ENCODE data around the gene SUMO3.

SUMO3 gene

GRCh38 chr21:44844256-44844655, 26.4 kb upstream of the SUMO3 start:
- H3K79me2 ChIP-seq (ENCODE audit: low read length) = no peaks in the 10 kb centered on the region
- H3K4me2 ChIP-seq (ENCODE audit: low read depth, low read length) = no peak overlapping the region
- no peak overlapping the region for H3K9ac ChIP-seq (ENCODE audit: low read length)
- H3F3A ChIP-seq (ENCODE audit: insufficient read depth, low read length) = no peaks in the 10 kb centered on the region
- H3K9me3 ChIP-seq (replicated peaks; ENCODE audit: insufficient read depth, low read length) = no peaks in the 10 kb centered on the region
- no peaks in the 10 kb centered on the region for H3K36me3 ChIP-seq (replicated peaks; ENCODE audit: insufficient read depth, low read length)
- H3K27me3 ChIP-seq (replicated peaks; ENCODE audit: insufficient read depth, low read length) = peaks cover 76% of the 10 kb centered on the region
- H4K20me1 ChIP-seq (ENCODE audit: insufficient read depth, low read length) = no peaks in the 10 kb centered on the region
- no peak overlapping the region for H2AFZ ChIP-seq (ENCODE audit: low read length)
- no peak overlapping the region for H3K27ac ChIP-seq (ENCODE audit: low read length)
- no peaks in the 10 kb centered on the region for H3K9me2 ChIP-seq (replicated peaks; ENCODE audit: insufficient read depth, low read length)
- no peaks in the 10 kb centered on the region for H3K4me1 ChIP-seq (ENCODE audit: low read length)
- TF ChIP-seq CTCF (IDR thresholded peaks at IDR 0.05; ENCODE audit: low read length) (no peak), EZH2 (optimal IDR thresholded peaks at IDR 0.05; ENCODE audit: low read depth, low read length) (no peak), EZH2phosphoT487 (IDR thresholded peaks at IDR 0.05; ENCODE audit: low read length) (no peak)
- DNase-seq = no peak
- no peak overlapping the region for H3K4me3 ChIP-seq (ENCODE audit: low read length)

- H3K9ac ChIP-seq (ENCODE audit: low read length) = no peak overlapping the region
- H3K4me1 ChIP-seq (ENCODE audit: low read length) = no peaks in the 10 kb centered on the region
- no peak for DNase-seq
- no peaks in the 10 kb centered on the region for H3K9me3 ChIP-seq (replicated peaks; ENCODE audit: insufficient read depth, low read length)
- H3K4me3 ChIP-seq (ENCODE audit: low read length) = no peak overlapping the region
- H3K4me2 ChIP-seq (ENCODE audit: low read depth, low read length) = no peak overlapping the region
- H3K27ac ChIP-seq (ENCODE audit: low read length) = no peak overlapping the region
- H2AFZ ChIP-seq (ENCODE audit: low read length) = no peak overlapping the region
- no peaks in the 10 kb centered on the region for H3K79me2 ChIP-seq (ENCODE audit: low read length)
- no peaks in the 10 kb centered on the region for H3F3A ChIP-seq (ENCODE audit: insufficient read depth, low read length)
- H3K36me3 ChIP-seq (replicated peaks; ENCODE audit: insufficient read depth, low read length) = no peaks in the 10 kb centered on the region
- TF ChIP-seq CTCF (IDR thresholded peaks at IDR 0.05; ENCODE audit: low read length) (no peak), EZH2phosphoT487 (IDR thresholded peaks at IDR 0.05; ENCODE audit: low read length) (no peak; the same call in 1 of the 2 replicates), EZH2 (optimal IDR thresholded peaks at IDR 0.05; ENCODE audit: low read depth, low read length) (no peak)
- H3K27me3 ChIP-seq (replicated peaks; ENCODE audit: insufficient read depth, low read length) = peaks cover 89% of the 10 kb centered on the region
- H3K9me2 ChIP-seq (replicated peaks; ENCODE audit: insufficient read depth, low read length) = no peaks in the 10 kb centered on the region
- no peaks in the 10 kb centered on the region for H4K20me1 ChIP-seq (ENCODE audit: insufficient read depth, low read length)
Measured at GRCh38 chr21:44842721-44843445, 25.0 kb upstream of the SUMO3 start.

- TF ChIP-seq EZH2phosphoT487 (IDR thresholded peaks at IDR 0.05; ENCODE audit: low read length) = no peak
- TF ChIP-seq CTCF (IDR thresholded peaks at IDR 0.05; ENCODE audit: low read length) = no peak
- TF ChIP-seq EZH2 (optimal IDR thresholded peaks at IDR 0.05; ENCODE audit: low read depth, low read length) = no peak
- Histone ChIP-seq H3K27me3 (replicated peaks; ENCODE audit: insufficient read depth, low read length) (peaks cover 97% of the 10 kb centered on the region), H3K9ac (ENCODE audit: low read length) (no peak overlapping the region), H3K79me2 (ENCODE audit: low read length) (no peaks in the 10 kb centered on the region), H3K4me2 (ENCODE audit: low read depth, low read length) (no peak overlapping the region), H2AFZ (ENCODE audit: low read length) (no peak overlapping the region), H3K27ac (ENCODE audit: low read length) (no peak overlapping the region), H3K4me3 (ENCODE audit: low read length) (no peak overlapping the region), H3K4me1 (ENCODE audit: low read length) (no peaks in the 10 kb centered on the region), H4K20me1 (ENCODE audit: insufficient read depth, low read length) (no peaks in the 10 kb centered on the region), H3K9me2 (replicated peaks; ENCODE audit: insufficient read depth, low read length) (no peaks in the 10 kb centered on the region), H3F3A (ENCODE audit: insufficient read depth, low read length) (no peaks in the 10 kb centered on the region), H3K9me3 (replicated peaks; ENCODE audit: insufficient read depth, low read length) (no peaks in the 10 kb centered on the region), H3K36me3 (replicated peaks; ENCODE audit: insufficient read depth, low read length) (no peaks in the 10 kb centered on the region)
- no peak for DNase-seq
Measured at GRCh38 chr21:44842087-44842486, 24.2 kb upstream of the SUMO3 start.

All from MM.1S (cell line).